Kidney (tissue), 14 donors: ENCODE data around the gene ELN. TPM values are rescaled to one million over a fixed set of nuclear protein-coding genes. Genes with fewer than 3 reads are reported as not detected.

Experiments used
- DNase-seq, 5 donors: peaks; one replicate each; pipeline ENCODE4 v3.0.0-alpha.2; 2013 to 2020
- FAIRE-seq: peaks from 2 replicates; lab custom pipeline; 2012; peaks lifted over from hg19 to GRCh38; lab: Jason Lieb, UNC
- H3K27ac ChIP-seq, 2 donors: one replicate each; pipeline ENCODE4 v1.7.0; 2013; ENCODE audit warnings: low read depth in 2 of 2, low read length in 2 of 2, inconsistent platforms in 1 of 2
- H3K27me3 ChIP-seq: one replicate; pipeline ENCODE4 v1.7.1; 2013; ENCODE audit warnings: low read length, inconsistent platforms; ENCODE audit not compliant: control insufficient read depth, insufficient read depth
- H3K36me3 ChIP-seq, 3 donors: one replicate each; pipeline versions ENCODE4 v1.7.0 to v1.7.1; 2013; ENCODE audit warnings: low read length in 3 of 3, control low read depth in 1 of 3, inconsistent platforms in 1 of 3; ENCODE audit not compliant: insufficient read depth in 3 of 3, control insufficient read depth in 2 of 3
- H3K4me1 ChIP-seq, 3 donors: one replicate each; pipeline versions ENCODE4 v1.7.0 to v1.7.1; 2013; ENCODE audit warnings: low read length in 3 of 3, inconsistent platforms in 1 of 3, low read depth in 1 of 3; ENCODE audit not compliant: control insufficient read depth in 2 of 3, insufficient read depth in 2 of 3
- H3K4me3 ChIP-seq, 3 donors: one replicate each; pipeline versions ENCODE4 v1.7.0 to v1.8.1; 2013; ENCODE audit warnings: low read length in 3 of 3, control low read depth in 1 of 3, inconsistent platforms in 1 of 3
- H3K9ac ChIP-seq, 3 donors: one replicate each; pipeline versions ENCODE4 v1.7.0 to v1.7.1; 2013; ENCODE audit warnings: low read length in 3 of 3, control low read depth in 1 of 3, inconsistent platforms in 1 of 3
- H3K9me3 ChIP-seq, 3 donors: one replicate each; pipeline versions ENCODE4 v1.7.0 to v1.7.1; 2013; ENCODE audit warnings: low read length in 3 of 3, control low read depth in 1 of 3, inconsistent platforms in 1 of 3; ENCODE audit not compliant: control insufficient read depth in 2 of 3, insufficient read depth in 1 of 3
- intact Hi-C: fragments of 100-400 bp; cut with DNase I; formaldehyde crosslinking; loops from one replicate; pipeline ENCODE4 v1.11.1; 2022
- polyA plus RNA-seq: library from polyadenylated mRNA; stranded (reverse); fragments of 350-450 nt; fragmentation: Illumina TruSeq; extraction: RNeasy Lipid Tissue Mini Kit (QIAGEN cat#74804); gene quantifications from one replicate; pipeline ENCODE4 v1.2.3, GENCODE V29; 2014; ENCODE audit warnings: low read depth, low replicate concordance; ENCODE audit not compliant: insufficient read depth
- total RNA-seq: library from RNA; stranded (reverse); fragmentation: NEBNext Ultra II Directional; extraction: Animal tissue kit (Norgen Biotek cat#: 25700); gene quantifications from one replicate; pipeline ENCODE4 v1.2.1, GENCODE V29; 2021
- TF ChIP-seq, protein P1 (sequence below): IDR thresholded peaks from 3 replicates; pipeline ENCODE4 v1.5.1; 2012; ENCODE audit warnings: mild to moderate bottlenecking, moderate library complexity, borderline replicate concordance; ENCODE audit not compliant: insufficient read depth; ENCODE audit errors: extremely low read depth
- donor health status: control.
- donor health status: control.
- donor health status: control.
- donor health status: control.
- donor health status: control.
- donor health status: DM: yes; HTN: yes; CAD: no.
- donor health status: Normal renal cell carcinoma (clear cell type).

ELN gene
- total and polyA plus RNA-seq, 2 donors from 2014 or later, result 14.9 to 44.8 TPM

DNA sequence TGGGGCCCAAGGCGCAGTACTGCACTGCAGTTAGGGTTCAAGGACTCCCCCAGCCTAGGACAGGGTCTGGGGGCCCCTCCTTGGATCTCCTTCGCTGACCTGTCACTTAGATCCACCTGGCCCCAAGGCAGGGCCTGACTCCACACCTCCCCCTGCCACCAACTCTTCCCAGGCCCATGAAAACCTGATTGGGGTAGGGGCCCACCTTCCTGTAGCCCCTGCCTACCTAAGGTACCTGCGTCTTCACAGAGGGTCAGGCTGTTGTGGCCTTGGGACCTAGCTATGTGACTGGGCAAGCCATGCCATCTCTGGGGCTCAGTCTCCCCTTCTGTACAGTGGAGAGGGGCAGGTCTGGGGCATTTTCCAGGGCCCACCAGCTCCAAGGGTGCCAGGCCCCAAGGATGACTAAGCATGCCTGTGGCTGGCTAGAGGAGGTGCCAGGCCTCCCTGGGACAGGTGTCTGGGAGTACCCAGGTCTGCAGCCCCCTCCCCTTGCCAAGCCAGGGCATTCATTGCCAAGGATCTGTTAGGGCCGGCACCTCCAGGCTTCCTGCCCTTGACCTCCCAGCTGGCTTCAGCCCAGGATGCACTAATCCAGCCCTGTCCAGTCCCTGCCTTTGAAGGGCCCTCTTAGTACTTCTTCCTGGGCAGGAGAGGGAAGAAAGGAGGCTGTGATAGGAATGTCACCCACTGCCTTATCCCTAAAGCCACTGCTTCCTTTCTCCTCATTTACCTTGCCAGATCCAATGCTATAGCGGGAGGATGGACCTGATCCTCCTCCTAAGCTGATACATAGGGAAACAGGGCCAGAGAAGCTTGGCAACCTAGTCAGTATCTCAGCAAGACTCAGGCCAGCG lies 57.0 kb downstream of the ELN start:
- H3K4me3 ChIP-seq, result peak overlapping the region in 2 of 3 donors; percentile 29 to 53
- H3K27ac ChIP-seq, result no peak overlapping the region
- peak overlapping the region in 2 of 3 donors; percentile 55 to 61 for H3K9ac ChIP-seq
- H3K27me3 ChIP-seq, result no peaks in the 10 kb centered on the region
- peaks cover 0 to 13% (median 6%) of the 10 kb centered on the region in 3 donors for H3K4me1 ChIP-seq
- DNase-seq (no peak), FAIRE-seq (no peak)
- intact Hi-C loops, result no loop called here
- TF ChIP-seq, protein P1, sequence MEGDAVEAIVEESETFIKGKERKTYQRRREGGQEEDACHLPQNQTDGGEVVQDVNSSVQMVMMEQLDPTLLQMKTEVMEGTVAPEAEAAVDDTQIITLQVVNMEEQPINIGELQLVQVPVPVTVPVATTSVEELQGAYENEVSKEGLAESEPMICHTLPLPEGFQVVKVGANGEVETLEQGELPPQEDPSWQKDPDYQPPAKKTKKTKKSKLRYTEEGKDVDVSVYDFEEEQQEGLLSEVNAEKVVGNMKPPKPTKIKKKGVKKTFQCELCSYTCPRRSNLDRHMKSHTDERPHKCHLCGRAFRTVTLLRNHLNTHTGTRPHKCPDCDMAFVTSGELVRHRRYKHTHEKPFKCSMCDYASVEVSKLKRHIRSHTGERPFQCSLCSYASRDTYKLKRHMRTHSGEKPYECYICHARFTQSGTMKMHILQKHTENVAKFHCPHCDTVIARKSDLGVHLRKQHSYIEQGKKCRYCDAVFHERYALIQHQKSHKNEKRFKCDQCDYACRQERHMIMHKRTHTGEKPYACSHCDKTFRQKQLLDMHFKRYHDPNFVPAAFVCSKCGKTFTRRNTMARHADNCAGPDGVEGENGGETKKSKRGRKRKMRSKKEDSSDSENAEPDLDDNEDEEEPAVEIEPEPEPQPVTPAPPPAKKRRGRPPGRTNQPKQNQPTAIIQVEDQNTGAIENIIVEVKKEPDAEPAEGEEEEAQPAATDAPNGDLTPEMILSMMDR, result no peak
- no peaks in the 10 kb centered on the region for H3K36me3 ChIP-seq
- no peaks in the 10 kb centered on the region for H3K9me3 ChIP-seq

DNA sequence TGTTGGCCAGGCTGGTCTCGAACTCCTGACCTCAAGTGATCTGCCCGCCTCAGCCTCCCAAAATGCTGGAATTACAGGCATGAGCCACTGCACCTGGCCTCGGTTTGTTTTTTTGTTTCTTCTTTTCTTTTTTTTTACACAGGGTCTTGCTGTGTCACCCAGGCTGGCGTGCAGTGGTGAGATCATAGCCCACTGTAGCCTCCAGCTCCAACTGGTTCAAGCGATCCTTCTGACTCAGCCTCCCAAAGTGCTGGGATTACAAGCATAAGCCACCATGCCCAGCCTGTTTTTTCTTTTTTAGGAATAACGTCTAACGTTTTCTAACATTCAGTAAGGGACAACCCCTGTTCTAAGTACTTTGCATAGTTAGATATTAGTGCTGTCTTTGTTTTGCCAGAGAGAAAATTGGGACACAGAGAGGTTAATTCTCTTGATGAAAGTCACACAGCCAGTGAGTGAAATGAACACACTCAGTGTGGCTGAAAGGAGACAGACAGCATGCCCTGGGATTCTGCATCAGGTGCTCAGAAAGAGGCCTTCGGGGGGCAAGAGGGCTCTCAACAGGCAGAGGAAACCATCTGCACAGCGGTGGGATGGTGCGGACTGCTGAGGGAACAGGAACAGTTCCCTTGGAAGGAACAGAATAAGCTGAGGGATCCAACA lies 59.9 kb downstream of the ELN start:
- H3K4me3 ChIP-seq, result no peak overlapping the region
- intact Hi-C loops, result no loop called here
- FAIRE-seq, result no peak

DNA sequence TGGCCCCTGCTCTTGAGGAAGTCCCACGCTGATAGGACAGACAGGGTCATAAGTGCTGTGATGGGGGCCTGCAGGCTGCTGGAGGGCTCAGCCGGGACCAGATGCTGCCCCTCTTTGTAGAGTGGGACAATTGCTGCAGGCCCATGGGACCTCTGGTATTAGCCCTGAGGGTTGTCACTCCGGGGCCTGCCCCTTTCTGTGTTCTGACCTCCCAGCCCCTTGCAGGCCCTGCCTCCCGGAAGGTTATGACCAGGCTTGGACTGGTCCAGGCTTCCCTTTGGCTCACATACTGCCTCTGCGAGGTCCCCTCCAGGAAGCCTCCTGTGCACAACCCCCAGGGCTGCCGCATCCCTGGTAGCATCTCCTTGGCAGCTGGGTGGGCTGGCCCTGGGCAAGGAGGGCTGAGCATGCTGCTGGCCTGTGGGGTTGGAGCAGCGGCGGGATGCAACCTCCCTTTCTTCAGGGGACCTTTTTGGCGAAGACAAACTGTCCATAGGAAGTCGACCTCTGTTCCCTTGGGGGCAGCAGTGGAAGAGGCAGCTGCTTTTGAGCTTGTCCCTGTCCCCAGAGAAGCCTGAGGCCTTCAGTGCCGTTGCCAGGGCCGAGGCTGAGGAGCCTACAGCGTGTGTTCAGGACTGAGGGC lies 64.5 kb downstream of the ELN start:
- Histone ChIP-seq H3K27me3 (no peaks in the 10 kb centered on the region), H3K9me3 (no peaks in the 10 kb centered on the region), H3K4me1 (peaks cover 0 to 21% (median 0%) of the 10 kb centered on the region in 3 donors), H3K36me3 (no peaks in the 10 kb centered on the region), H3K27ac (no peak overlapping the region), H3K4me3 (no peak overlapping the region), H3K9ac (no peak overlapping the region)
- FAIRE-seq, result no peak
- TF ChIP-seq, protein P1, result no peak
- peak in 1 of 5 donors; percentile 86 for DNase-seq
- intact Hi-C loops, result no loop called here

More for the DNA sequence above, 59.9 kb downstream of the ELN start:
- H3K27ac ChIP-seq, result no peak overlapping the region
- DNase-seq, result no peak
- H3K4me1 ChIP-seq, result peaks cover 0 to 20% (median 6%) of the 10 kb centered on the region in 3 donors
- TF ChIP-seq, protein P1, result no peak
- H3K36me3 ChIP-seq, result no peaks in the 10 kb centered on the region
- H3K9me3 ChIP-seq, result no peaks in the 10 kb centered on the region
- H3K9ac ChIP-seq, result no peak overlapping the region
- no peaks in the 10 kb centered on the region for H3K27me3 ChIP-seq
